H1 (cell line): ENCODE results near the gene SGMS1. TPM values are rescaled to one million over a fixed set of nuclear protein-coding genes. Genes with fewer than 3 reads are reported as not detected.

Experiments used
- BCL11A ChIP-seq, 2 experiments: IDR thresholded peaks; one replicate each; pipeline ENCODE4 v1.6.1; 2011; ENCODE audit warnings: low read depth in 2 of 2, low read length in 2 of 2, mild to moderate bottlenecking in 2 of 2
- EP300 ChIP-seq, 2 experiments: IDR thresholded peaks; 1 replicate in 1 of 2; 2 replicates in 1 of 2; pipeline ENCODE4 v1.6.1; 2011 to 2012; ENCODE audit warnings: low read depth in 2 of 2, low read length in 2 of 2, mild to moderate bottlenecking in 2 of 2, borderline replicate concordance in 1 of 2, inconsistent platforms in 1 of 2, moderate library complexity in 1 of 2
- JUN ChIP-seq: IDR thresholded peaks from 2 replicates; pipeline ENCODE4 v1.6.1; 2011; ENCODE audit warnings: low read depth, mild to moderate bottlenecking, improper control_type of control experiment, low read length
- JUND ChIP-seq: IDR thresholded peaks from 2 replicates; pipeline ENCODE4 v1.6.1; 2011; ENCODE audit warnings: mild to moderate bottlenecking, improper control_type of control experiment, low read length
- KDM1A ChIP-seq: fragments of 200-600, 300-600 bp; sonication (generic); IDR thresholded peaks from 2 replicates; pipeline ENCODE4 v1.7.1; 2016; ENCODE audit warnings: mild to moderate bottlenecking, low read length, borderline replicate concordance
- MAX ChIP-seq: IDR thresholded peaks from 2 replicates; pipeline ENCODE4 v1.6.1; 2012; ENCODE audit warnings: inconsistent platforms
- PHF8 ChIP-seq: fragments of 200-600 bp; sonication (generic); conservative IDR thresholded peaks from 2 replicates; pipeline ENCODE4 v1.7.1; 2012; ENCODE audit warnings: low read depth, mild to moderate bottlenecking, inconsistent platforms, low read length, moderate library complexity
- POLR2A ChIP-seq, 2 experiments: IDR thresholded peaks; 1 replicate in 1 of 2; 2 replicates in 1 of 2; pipeline ENCODE4 v1.6.1; 2011; ENCODE audit warnings: low read depth in 2 of 2, low read length in 2 of 2, mild to moderate bottlenecking in 2 of 2; ENCODE audit errors: control extremely low read depth in 1 of 2
- RAD21 ChIP-seq, 2 experiments: IDR thresholded peaks in 1 of 2; conservative IDR thresholded peaks in 1 of 2; 2 replicates each; pipeline ENCODE4 v1.6.1; 2011; ENCODE audit warnings: low read depth in 2 of 2, low read length in 2 of 2, improper control_type of control experiment in 1 of 2, inconsistent platforms in 1 of 2, mild to moderate bottlenecking in 1 of 2, moderate library complexity in 1 of 2
- RXRA ChIP-seq: IDR thresholded peaks from 2 replicates; pipeline ENCODE4 v1.6.1; 2011; ENCODE audit warnings: low read depth, mild to moderate bottlenecking, low read length, moderate library complexity; ENCODE audit not compliant: insufficient read depth
- SAP30 ChIP-seq: fragments of 300-600 bp; sonication (generic); IDR thresholded peaks from 2 replicates; pipeline ENCODE4 v1.7.1; 2012; ENCODE audit warnings: low read length, moderate library complexity, mild to moderate bottlenecking, inconsistent platforms; ENCODE audit not compliant: insufficient read depth, insufficient replicate concordance
- SP2 ChIP-seq: IDR thresholded peaks from 2 replicates; pipeline ENCODE4 v1.6.1; 2012; ENCODE audit warnings: mild to moderate bottlenecking, low read length, inconsistent platforms
- TBP ChIP-seq: IDR thresholded peaks from 2 replicates; pipeline ENCODE4 v1.6.1; 2011; ENCODE audit warnings: low read depth, low read length, improper control_type of control experiment
- YY1 ChIP-seq: IDR thresholded peaks from 2 replicates; pipeline ENCODE4 v1.6.1; 2011; ENCODE audit warnings: low read depth, mild to moderate bottlenecking, low read length
- ZNF274 ChIP-seq: IDR thresholded peaks from 2 replicates; pipeline ENCODE4 v1.7.0; 2012; ENCODE audit warnings: low read length, borderline replicate concordance; ENCODE audit errors: extremely low read depth
- polyA plus RNA-seq, 7 experiments: library from polyadenylated mRNA; depleted of rRNA in 3 of 7; stranded (reverse) in 5 of 7; unstranded in 2 of 7; fragments of >200 nt in 5 of 7; fragments of 200-250 nt in 2 of 7; gene quantifications; 1 replicate in 5 of 7; 2 replicates in 1 of 7; 4 replicates in 1 of 7; pipeline versions ENCODE4 v1.2.1 to v1.2.3, GENCODE V29; 2011 to 2013; ENCODE audit warnings: missing spikeins in 2 of 7, mixed read lengths in 2 of 7
- total RNA-seq: library from RNA; stranded (reverse); fragmentation: NEBNext Ultra II Directional; extraction: Animal tissue kit (Norgen Biotek cat#: 25700); gene quantifications from 2 replicates; pipeline ENCODE4 v1.2.1, GENCODE V29; 2021
- TF ChIP-seq, protein P1 (sequence below): IDR thresholded peaks from 2 replicates; pipeline ENCODE4 v1.6.1; 2012; ENCODE audit warnings: inconsistent platforms

Gene SGMS1
- total and polyA plus RNA-seq, 2 of the 8 experiments (the other 6 are each of a cell fraction or from before 2014, with no cell fraction given), result 6.0 to 15.6 TPM

DNA sequence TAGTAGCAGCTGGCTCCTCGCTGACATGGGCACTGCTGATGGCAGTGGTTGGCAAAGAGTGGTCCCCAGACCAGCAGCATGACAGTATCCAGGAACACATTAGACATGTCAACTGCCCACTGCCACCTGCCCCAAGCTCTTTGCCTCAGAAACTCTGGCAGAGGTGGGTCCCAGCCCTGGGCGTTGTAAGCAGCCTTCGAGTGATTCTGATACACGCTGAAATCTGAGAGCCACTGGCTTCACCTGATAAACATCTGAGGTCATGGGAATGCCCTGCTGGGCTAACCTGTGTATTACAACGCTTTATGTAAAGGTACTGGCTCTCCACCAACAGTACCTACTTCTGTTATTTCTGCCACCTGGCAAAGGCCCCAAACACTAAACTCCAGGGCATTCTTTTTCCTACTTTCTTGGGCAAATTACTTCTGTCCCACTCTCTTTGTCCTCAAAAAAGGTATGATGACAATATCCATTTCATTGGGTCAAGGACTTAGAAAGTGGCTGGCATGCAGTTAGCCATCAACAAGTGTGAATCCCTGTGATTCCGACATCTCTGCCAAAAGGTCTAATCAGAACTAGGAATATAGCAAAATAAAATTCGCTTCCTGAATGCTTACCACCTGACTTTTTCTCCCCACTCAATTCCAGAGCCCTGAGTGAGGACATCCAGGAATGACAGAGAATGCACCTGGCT is 9.2 kb downstream of the SGMS1 start (continued):
- TF ChIP-seq BCL11A (IDR thresholded peaks at IDR 0.05; ENCODE audit: low read depth in 2 of 2, low read length in 2 of 2) (no peak), SAP30 (no peak), JUND (peak; percentile 63), POLR2A (IDR thresholded peaks at IDR 0.05; ENCODE audit: control extremely low read depth in 1 of 2, low read depth in 2 of 2, low read length in 2 of 2) (no peak), RXRA (no peak), RAD21 (IDR thresholded peaks at IDR 0.05 in 1 of 2, conservative IDR thresholded peaks at IDR 0.05 in 1 of 2; ENCODE audit: low read depth in 2 of 2, low read length in 2 of 2) (peak; percentile 52 to 65), YY1 (no peak), ZNF274 (no peak), TBP (no peak), JUN (0 out of 2 replicates have a peak, but pooled peaks have one; percentile 9), SP2 (no peak), PHF8 (no peak), MAX (peak; percentile 29; the same call in 1 of the 2 replicates), EP300 (IDR thresholded peaks at IDR 0.05; ENCODE audit: borderline replicate concordance in 1 of 2, low read depth in 2 of 2, low read length in 2 of 2) (no peak), KDM1A (no peak)
- TF ChIP-seq, protein P1, sequence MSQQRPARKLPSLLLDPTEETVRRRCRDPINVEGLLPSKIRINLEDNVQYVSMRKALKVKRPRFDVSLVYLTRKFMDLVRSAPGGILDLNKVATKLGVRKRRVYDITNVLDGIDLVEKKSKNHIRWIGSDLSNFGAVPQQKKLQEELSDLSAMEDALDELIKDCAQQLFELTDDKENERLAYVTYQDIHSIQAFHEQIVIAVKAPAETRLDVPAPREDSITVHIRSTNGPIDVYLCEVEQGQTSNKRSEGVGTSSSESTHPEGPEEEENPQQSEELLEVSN, result no peak
